NCI-H2107 treated with DMSO at 0.1 percent for 48 hours (cell line): ENCODE measurements around the gene APOL6.
"Not testable (repeated sequence)": the region's sequence is repeated elsewhere in the genome, so short reads cannot be mapped to it uniquely, and the experiment has no call there.

ENCODE experiments used
- DNase-seq: peaks from one replicate; lab custom pipeline; 2025; ENCODE audit not compliant: unreplicated experiment; lab: John Stamatoyannopoulos, UW

The APOL6 gene

GRCh38 chr22:35634943-35635540, 13.2 kb upstream of the APOL6 start:
- no peak for DNase-seq

DNA sequence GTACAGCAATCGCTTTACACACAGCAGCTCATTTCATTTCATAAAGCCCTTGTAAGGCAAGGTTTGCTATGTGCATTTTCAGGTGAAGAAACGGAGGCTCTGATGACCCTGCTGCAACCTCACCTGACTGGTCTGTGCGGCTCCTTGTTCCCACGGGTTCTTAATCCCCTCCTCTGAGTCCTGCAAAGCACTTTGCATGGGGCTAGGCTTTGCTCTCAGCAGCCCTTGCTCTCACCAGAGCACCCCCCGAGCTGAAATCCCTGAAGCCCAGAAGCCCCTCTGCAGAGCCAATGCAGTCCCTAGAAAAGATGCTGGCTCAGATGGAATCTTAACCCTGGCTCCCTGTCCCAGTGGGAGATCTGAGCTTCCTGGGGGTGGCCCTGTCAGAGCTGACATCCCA, 11.0 kb upstream of the APOL6 start:
- no peak for DNase-seq

DNA sequence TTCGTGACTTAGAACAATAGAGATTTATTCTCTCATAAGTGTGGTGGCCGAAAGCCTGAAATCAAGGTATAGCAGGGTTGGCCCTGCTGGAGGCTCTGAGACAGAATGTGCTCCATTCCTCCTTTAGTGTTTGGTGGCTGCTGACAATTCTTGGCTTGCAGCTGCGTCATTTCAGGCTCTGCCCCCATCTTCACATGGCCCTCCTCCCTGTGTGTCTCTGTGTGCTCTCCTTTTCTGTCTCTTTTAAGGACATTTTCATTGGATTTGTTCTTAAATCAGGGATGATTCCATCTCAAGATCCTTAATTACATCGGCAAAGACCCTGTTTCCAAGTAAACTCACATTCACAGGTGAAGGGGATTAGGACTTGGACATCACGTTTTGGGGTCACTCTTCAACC, 10.2 kb upstream of the APOL6 start:
- DNase-seq: no peak

- no peak for DNase-seq
Observed at GRCh38 chr22:35638410-35638809, 9.8 kb upstream of the APOL6 start.

DNA sequence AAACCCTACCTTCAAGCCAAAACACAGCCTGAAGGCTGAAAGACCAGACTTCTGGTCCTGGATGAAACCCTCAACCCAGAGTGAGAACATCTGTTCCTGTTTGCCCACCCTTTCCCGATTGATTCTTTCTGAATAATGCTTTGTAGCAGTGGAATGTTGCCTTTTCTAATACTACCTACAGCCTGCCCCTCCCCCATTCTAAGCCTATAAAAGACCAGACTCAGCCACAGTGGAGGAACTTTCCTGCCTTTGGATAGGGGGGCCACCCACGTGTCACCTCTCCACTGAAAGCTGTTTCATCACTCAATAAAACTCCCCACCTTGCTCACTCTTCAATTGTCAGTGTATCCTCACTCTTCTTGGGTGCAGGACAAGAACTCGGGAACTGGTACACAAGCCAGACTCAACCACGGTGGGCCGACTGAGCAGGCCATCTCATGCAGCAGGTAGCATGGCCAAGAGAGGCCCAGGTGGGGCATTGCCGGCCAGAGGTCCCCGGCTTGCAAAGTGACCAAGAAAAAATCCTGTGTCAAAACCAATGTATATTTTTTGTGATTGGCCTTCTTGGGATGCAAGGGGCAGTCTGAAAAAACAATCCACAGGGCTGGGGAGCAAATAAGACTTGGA, 6.6 kb upstream of the APOL6 start:
- no peak for DNase-seq

DNA sequence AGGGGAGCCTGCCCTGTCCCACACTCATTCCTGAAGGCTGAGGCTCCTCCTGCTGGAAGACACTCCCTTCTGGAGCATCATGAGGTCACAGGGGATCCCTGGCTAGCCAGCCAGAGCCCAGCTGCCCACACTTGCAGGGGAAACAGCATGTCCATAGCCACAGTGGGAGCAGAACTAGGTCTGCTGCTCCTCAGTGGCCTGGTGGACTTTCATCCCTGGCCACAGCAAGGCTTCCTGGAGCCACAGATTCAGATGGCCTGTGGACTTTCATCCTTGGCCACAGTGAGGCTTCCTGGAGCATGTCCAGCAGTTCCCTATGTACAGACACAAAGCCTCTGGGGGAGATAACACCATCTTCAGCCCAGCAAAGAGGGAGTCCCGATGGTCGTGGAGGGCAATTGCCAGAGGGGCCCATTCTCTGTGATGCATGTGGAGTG, 5.9 kb upstream of the APOL6 start:
- no peak for DNase-seq

DNA sequence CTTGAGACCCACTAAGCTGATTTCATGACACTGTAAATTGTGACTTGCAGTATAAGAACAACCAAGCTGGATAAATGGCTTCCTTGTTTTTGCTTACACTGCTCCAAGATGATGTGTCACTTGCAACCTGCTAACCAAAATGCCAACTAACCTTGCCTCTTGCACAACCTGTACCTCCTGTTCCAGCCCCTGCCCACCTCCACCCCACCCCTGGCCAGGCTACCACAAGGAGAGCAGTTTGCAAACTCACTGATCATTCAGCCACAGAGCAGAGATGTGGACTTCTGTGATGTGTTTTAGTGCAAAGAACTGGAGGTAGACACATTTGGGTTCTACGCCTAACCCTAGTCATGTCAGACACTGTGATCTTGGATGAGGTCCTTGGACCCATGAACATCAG, 4.3 kb upstream of the APOL6 start:
- DNase-seq: no peak

- DNase-seq: no peak
Observed at GRCh38 chr22:35645646-35646045, 2.6 kb upstream of the APOL6 start.

- no peak for DNase-seq
Observed at GRCh38 chr22:35649026-35649553, 844 bp downstream of the APOL6 start.

DNA sequence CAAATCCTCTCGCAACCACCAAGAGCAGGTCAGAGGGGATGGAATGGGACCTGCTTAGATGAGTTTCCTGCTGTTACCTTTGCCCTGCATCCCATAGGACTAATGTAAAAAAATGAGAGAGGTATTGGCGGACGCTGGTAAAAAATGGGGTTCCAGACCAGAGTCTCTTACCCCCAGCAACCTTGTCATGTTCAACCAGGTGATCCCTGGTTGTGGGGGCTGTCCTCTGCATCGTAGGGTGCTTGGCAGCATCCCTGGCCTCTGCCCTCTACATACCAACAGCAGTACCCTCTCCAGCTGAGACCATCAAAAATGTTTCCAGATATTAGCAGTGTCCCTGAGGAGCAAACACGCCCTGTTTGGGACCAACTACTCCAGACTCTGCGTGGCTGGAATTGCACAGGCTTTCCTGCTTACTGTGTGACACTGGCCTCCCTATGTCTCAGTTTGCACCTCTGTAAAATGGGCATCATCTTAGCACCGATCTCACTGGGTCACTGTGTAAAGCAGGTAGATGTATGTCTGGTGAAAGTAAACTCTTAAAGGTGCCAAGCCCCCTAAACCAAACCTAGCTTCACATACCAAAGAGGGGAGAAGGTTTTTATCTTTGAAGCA, 1.5 kb downstream of the APOL6 start:
- DNase-seq: no peak

DNA sequence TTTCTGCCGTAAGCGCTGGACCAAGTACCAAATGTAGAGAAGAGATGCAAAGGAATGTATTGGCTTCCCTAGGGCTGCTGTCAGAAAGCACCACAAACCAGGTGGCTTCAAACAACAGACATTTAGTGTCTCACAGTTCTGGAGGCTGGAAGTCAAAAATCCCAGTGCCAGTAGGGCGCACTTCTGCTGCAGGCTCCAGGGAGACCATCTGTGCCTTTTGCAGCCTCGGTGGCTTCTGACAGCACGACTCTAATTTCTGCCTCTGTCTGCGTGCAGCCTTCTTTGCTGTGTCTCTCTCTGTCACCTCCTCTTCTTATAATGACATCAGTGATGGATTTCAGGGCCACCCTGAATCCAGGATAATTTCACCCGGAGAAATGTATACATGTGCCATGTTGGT, 2.8 kb downstream of the APOL6 start:
- DNase-seq: no peak

- DNase-seq: no peak
Observed at GRCh38 chr22:35653824-35654223, 5.6 kb downstream of the APOL6 start.

- DNase-seq: no peak
Observed at GRCh38 chr22:35656284-35656752, 8.1 kb downstream of the APOL6 start.

GRCh38 chr22:35657571-35658312, 9.5 kb downstream of the APOL6 start:
- DNase-seq: no peak

DNA sequence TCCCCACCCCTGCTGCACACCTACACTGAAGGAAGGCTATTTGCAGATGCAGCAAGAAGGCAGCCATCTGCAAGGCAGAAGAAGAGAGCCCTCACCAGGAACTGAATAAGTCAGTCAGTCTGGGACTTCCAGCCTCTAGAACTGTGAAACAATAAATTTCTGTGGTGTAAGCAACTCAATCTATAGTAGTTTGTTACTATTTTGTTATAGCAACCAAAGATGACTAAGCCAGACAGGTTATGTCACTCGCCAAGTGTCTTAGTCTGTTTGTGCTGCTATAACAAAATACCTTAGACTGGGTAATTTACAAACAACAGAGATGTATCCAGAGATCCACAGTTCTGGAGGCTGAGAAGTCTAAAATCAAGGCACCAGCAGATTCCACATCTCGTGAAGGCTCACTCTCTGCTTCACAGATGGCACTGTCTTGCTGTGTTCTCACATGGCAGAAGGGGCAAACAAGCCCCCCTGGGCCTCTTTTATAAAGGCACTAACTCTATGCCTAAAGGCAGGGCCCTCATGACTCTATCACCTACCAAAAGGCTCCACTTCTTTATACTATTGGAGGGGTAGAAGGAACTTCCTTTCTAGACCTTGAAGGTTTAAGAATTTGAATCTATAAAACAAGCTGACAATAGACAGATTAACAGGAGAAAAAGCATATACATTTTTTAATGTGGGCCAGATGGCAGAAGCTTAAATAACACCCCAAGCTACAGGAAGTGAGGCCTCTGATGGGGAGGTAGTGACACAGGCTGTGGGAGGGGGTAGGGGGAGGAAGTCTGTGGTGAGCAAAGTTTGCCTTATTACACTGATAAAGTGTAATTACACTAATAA, 12.3 kb downstream of the APOL6 start:
- DNase-seq: no peak

- no peak for DNase-seq
Observed at GRCh38 chr22:35661464-35661863, 13.2 kb downstream of the APOL6 start.

- no peak for DNase-seq
Observed at GRCh38 chr22:35662914-35663313, 14.7 kb downstream of the APOL6 start.

- DNase-seq: no peak
Observed at GRCh38 chr22:35663371-35663770, 15.1 kb downstream of the APOL6 start.

DNA sequence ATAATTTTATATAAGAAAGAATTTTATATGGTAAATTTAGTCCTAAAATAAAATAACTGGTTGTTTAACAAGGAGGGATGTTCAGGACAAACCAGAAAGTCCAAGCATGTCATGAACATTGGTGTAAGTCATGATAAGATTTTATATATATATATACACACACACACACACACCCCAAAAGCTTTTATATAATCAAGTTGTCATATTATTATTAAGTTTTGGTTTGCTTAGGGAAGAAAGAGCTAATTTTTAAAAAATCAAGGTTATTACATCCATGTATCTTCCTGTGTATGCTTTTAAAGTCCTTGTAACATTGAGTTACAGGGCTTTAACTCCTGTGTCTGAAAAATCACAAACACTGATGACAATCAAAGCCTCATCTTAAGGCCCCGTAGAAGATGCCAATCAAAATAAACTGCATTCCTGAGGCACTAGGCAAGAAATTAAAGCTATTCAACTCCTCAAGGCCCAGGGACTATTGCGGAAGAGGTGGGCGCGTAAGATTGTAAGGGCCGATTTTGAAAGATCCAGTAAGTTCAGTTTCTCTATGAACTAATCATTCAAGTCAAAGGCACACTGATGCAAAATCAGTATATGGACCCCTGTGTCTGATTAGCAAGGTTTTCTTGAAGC, 16.8 kb downstream of the APOL6 start:
- no peak for DNase-seq

DNA sequence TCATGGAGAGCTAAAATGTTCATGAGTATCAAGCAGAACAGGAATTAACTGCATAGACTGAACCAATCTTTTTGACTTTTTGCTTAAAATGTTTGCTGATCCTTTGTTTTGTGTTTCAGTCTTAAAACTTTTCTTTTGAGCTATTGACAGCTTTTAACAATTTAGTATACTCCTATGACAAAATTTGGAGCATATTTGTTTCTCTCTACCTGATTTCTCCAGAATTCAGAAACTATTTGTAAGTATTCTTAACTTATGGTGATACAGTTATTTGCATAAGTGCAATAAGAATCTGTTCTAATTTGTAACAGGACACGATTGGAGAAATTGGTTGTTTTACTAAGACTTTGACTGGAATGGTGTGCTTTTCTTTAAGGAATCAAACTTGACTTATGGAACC, 18.5 kb downstream of the APOL6 start:
- not testable (repeated sequence) for DNase-seq
